ENCODE measurements around the gene PXYLP1. TPM values are rescaled to one million over a fixed set of nuclear protein-coding genes. Genes with fewer than 3 reads are reported as not detected.

The PXYLP1 gene
- total and polyA plus RNA-seq, 10 of the 15 experiments (the other 5 are each of a cell fraction or from before 2014, with no cell fraction given), result 0.06 to 1.7 (median 0.35) TPM

GRCh38 chr3:141328286-141329166, 96.9 kb downstream of the PXYLP1 start (continued):
- TF ChIP-seq PKNOX1 (IDR thresholded peaks at IDR 0.05), result no peak
- TF ChIP-seq CREB1 (IDR thresholded peaks at IDR 0.05; ENCODE audit: low read depth), result peak; percentile 56; the same call in 1 of the 2 replicates
- peak; percentile 89 for TF ChIP-seq IKZF1 (conservative IDR thresholded peaks at IDR 0.05)
- TF ChIP-seq SIX5 (IDR thresholded peaks at IDR 0.05; ENCODE audit: low read depth, low read length, severe bottlenecking), result no peak
- TF ChIP-seq MTA3 (IDR thresholded peaks at IDR 0.05; ENCODE audit: borderline replicate concordance, low read length), result 0 out of 2 replicates have a peak, but pooled peaks have one; percentile 42
- peak; percentile 94 for TF ChIP-seq NBN (IDR thresholded peaks at IDR 0.05)
- peak; percentile 76; the same call in 1 of the 2 replicates for TF ChIP-seq IRF4 (IDR thresholded peaks at IDR 0.05; ENCODE audit: low read depth, low read length)
- TF ChIP-seq FOXM1 (IDR thresholded peaks at IDR 0.05; ENCODE audit: low read depth, low read length), result peak; percentile 53; the same call in 1 of the 2 replicates
- TF ChIP-seq NFIC (IDR thresholded peaks at IDR 0.05; ENCODE audit: low read depth, low read length), result peak; percentile 75; the same call in 1 of the 2 replicates
- peak; percentile 50; the same call in 1 of the 2 replicates for TF ChIP-seq JUND (IDR thresholded peaks at IDR 0.05; ENCODE audit: low read depth, low read length)
- TF ChIP-seq IRF5 (IDR thresholded peaks at IDR 0.05; ENCODE audit: borderline replicate concordance), result no peak
- TF ChIP-seq HDGF (IDR thresholded peaks at IDR 0.05), result peak; percentile 93
- TF ChIP-seq ZNF622 (IDR thresholded peaks at IDR 0.05), result no peak
- peak; percentile 35; the same call in 1 of the 2 replicates for TF ChIP-seq POLR2AphosphoS5 (IDR thresholded peaks at IDR 0.05; ENCODE audit: low read length)
- no peak for TF ChIP-seq NRF1 (conservative IDR thresholded peaks at IDR 0.05; ENCODE audit: low read depth, low read length)
- TF ChIP-seq MTA2 (IDR thresholded peaks at IDR 0.05; ENCODE audit: low read depth), result peak; percentile 92
- peak; percentile 47 for TF ChIP-seq SP1 (IDR thresholded peaks at IDR 0.05; ENCODE audit: low read depth, low read length)
- TF ChIP-seq MLLT1 (IDR thresholded peaks at IDR 0.05), result peak; percentile 61
- peak; percentile 89 for TF ChIP-seq JUNB (IDR thresholded peaks at IDR 0.05)
- no peak; the same call in none of the 2 replicates for TF ChIP-seq NFXL1 (IDR thresholded peaks at IDR 0.05; ENCODE audit: borderline replicate concordance)
- TF ChIP-seq ZNF24 (IDR thresholded peaks at IDR 0.05), result no peak
- peak in 1 of 2 experiments; percentile 31; a peak in 1 of 4 replicates for TF ChIP-seq ETV6 (conservative IDR thresholded peaks at IDR 0.05 in 1 of 2, IDR thresholded peaks at IDR 0.05 in 1 of 2; ENCODE audit: borderline replicate concordance in 1 of 2, low read depth in 1 of 2)
- TF ChIP-seq POU2F2 (IDR thresholded peaks at IDR 0.05; ENCODE audit: borderline replicate concordance, low read depth, low read length), result peak; percentile 88; the same call in 2 of the 3 replicates
- TF ChIP-seq YBX1 (IDR thresholded peaks at IDR 0.05), result no peak
- TF ChIP-seq CREM (IDR thresholded peaks at IDR 0.05; ENCODE audit: low read depth), result peak; percentile 54; the same call in 1 of the 2 replicates
- TF ChIP-seq DPF2 (IDR thresholded peaks at IDR 0.05), result peak; percentile 91
- peak; percentile 81 for TF ChIP-seq EED (IDR thresholded peaks at IDR 0.05; ENCODE audit: low read depth)
- TF ChIP-seq EP300 (IDR thresholded peaks at IDR 0.05; ENCODE audit: borderline replicate concordance in 1 of 2, control insufficient read depth in 1 of 2, low read depth in 2 of 2, low read length in 2 of 2), result peak in 1 of 2 experiments; percentile 84; a peak in 3 of 4 replicates
- no peak for TF ChIP-seq RAD21 (IDR thresholded peaks at IDR 0.05; ENCODE audit: insufficient read depth, low read depth, low read length)

Measured in GM12878 (cell line).